Common myeloid progenitor, CD34-positive (primary cell): ENCODE measurements around the gene MRPL54. TPM values are rescaled to one million over a fixed set of nuclear protein-coding genes. Genes with fewer than 3 reads are reported as not detected.

Experiments
- CTCF ChIA-PET: fragments of 350-600 bp; sonication (Branson Sonifier 250); formaldehyde crosslinking; loops from one replicate; lab custom pipeline; 2021; ENCODE audit warnings: antibody characterized with exemption; lab: Charles Lee
- POLR2A ChIA-PET: fragments of 350-600 bp; sonication (Branson Sonifier 250); formaldehyde crosslinking; loops from one replicate; lab custom pipeline; 2021; ENCODE audit warnings: antibody characterized with exemption; lab: Charles Lee
- DNase-seq, 3 donors: peaks; one replicate each; pipeline versions ENCODE4 v3.0.0 to v3.0.0-alpha.2; 2013
- H3K27ac ChIP-seq, 2 experiments: 1 replicate in 1 of 2; 2 replicates in 1 of 2; pipeline ENCODE4 v1.7.0; 2013; ENCODE audit warnings: inconsistent platforms in 2 of 2, low read length in 2 of 2, mild to moderate bottlenecking in 2 of 2, low read depth in 1 of 2, moderate library complexity in 1 of 2; ENCODE audit not compliant: severe bottlenecking in 2 of 2, insufficient read depth in 1 of 2, poor library complexity in 1 of 2
- H3K27me3 ChIP-seq, 5 experiments: replicated peaks in 2 of 5; 1 replicate in 3 of 5; 2 replicates in 2 of 5; pipeline versions ENCODE4 v1.6.1 to v1.7.0; 2013; ENCODE audit warnings: low read length in 4 of 5, mild to moderate bottlenecking in 2 of 5, moderate library complexity in 2 of 5, inconsistent platforms in 1 of 5; ENCODE audit not compliant: insufficient read depth in 5 of 5, control insufficient read depth in 4 of 5
- H3K36me3 ChIP-seq, 4 experiments: 1 replicate in 2 of 4; 2 replicates in 2 of 4; pipeline versions ENCODE4 v1.6.1 to v1.7.0; 2013; ENCODE audit warnings: low read length in 3 of 4, control low read depth in 1 of 4, mild to moderate bottlenecking in 1 of 4; ENCODE audit not compliant: control insufficient read depth in 4 of 4, insufficient read depth in 4 of 4
- H3K4me1 ChIP-seq, 4 experiments: 1 replicate in 3 of 4; 2 replicates in 1 of 4; pipeline versions ENCODE4 v1.6.1 to v1.7.1; 2013; ENCODE audit warnings: low read length in 3 of 4, mild to moderate bottlenecking in 3 of 4, control low read depth in 1 of 4, inconsistent platforms in 1 of 4, moderate library complexity in 1 of 4; ENCODE audit not compliant: control insufficient read depth in 4 of 4, insufficient read depth in 4 of 4; ENCODE audit errors: control extremely low read depth in 1 of 4
- H3K4me3 ChIP-seq, 7 experiments: 1 replicate in 4 of 7; 2 replicates in 3 of 7; pipeline versions ENCODE4 v1.5.1 to v1.7.0; 2013; ENCODE audit warnings: mild to moderate bottlenecking in 7 of 7, low read length in 6 of 7, moderate library complexity in 6 of 7, inconsistent platforms in 2 of 7, low read depth in 2 of 7, control low read depth in 1 of 7; ENCODE audit not compliant: insufficient read depth in 4 of 7, control insufficient read depth in 1 of 7; ENCODE audit errors: extremely low read depth in 1 of 7
- H3K9me3 ChIP-seq, 5 experiments: 1 replicate in 4 of 5; 2 replicates in 1 of 5; pipeline versions ENCODE4 v1.6.1 to v1.7.1; 2013; ENCODE audit warnings: low read length in 4 of 5, mild to moderate bottlenecking in 2 of 5, inconsistent platforms in 1 of 5, low read depth in 1 of 5, moderate library complexity in 1 of 5; ENCODE audit not compliant: control insufficient read depth in 4 of 5, insufficient read depth in 2 of 5; ENCODE audit errors: control extremely low read depth in 1 of 5
- WGBS: methylation state at CpG from one replicate; pipeline ENCODE4 v1.1.5; 2013; ENCODE audit not compliant: insufficient coverage; 5-methylcytosine and 5-hydroxymethylcytosine counted together
- polyA plus RNA-seq: library from polyadenylated mRNA; unstranded; fragments of 120-200 nt; gene quantifications from one replicate; pipeline ENCODE4 v1.2.1, GENCODE V29; 2013

The MRPL54 gene
- 47.7 TPM for polyA plus RNA-seq

DNA sequence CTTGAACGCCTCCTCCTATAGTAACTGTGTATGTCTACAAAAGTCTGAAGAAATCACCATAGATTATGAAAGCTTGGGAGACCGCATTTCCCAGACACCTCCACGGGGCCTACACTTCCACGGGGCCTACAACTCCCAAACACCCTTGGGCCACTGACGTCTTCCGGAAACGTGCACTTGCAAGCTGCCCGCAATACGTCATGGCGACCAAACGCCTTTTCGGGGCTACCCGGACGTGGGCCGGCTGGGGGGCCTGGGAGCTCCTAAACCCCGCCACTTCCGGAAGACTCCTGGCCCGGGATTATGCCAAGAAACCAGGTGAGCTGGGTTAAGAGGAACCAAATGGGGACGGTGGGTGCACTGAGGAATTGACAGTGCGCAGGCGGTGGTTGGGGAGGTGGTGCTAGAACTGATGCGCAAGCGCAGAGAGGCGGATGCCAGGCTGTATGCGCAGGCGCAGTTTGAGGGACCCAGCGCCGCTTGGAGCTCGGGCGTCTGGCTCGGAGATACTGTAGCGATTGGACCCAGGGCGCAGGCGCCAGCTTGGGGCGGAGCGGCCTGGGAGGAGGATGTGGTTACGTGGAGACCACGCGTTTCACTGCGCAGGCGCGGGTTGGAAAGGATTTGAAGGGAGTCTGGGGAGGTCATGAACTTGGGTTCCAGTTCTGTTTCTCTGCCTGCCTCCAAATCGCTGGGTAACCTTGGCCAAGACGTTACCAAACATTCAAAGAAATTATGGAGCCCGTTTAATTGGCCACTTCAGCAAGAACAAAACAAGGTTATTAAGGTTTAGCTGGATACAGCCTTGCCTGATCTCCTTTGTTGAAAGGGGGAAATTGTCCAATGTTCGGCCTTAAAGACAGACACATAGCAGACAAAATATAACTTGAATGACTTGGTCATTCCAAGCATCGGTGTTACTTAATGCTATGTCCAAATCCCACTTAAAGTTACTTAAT, at the start of gene MRPL54:
Gene MRPL54, plus strand, starts transcription at position 182 of the 959 bp plus-strand sequence. Its CDS starts 19 bp downstream, at position 201.
- no peaks in the 10 kb centered on the region for H3K27me3 ChIP-seq
- no peaks in the 10 kb centered on the region for H3K9me3 ChIP-seq
- peak within 1 kb of the TSS; percentile 80 to 97 (median 92) for H3K4me3 ChIP-seq
- peak; percentile 99 for DNase-seq
- ChIA-PET POLR2A (interaction anchor here (0.6 to 1.4 kb wide), 7 partner anchors 8 to 223 kb away, joined by 3 to 10 read pairs (median 3); partner anchors contain the start of gene EEF2), CTCF (interaction anchor here (0.6 to 2.7 kb wide), 16 partner anchors 9 to 223 kb away, joined by 3 to 14 read pairs (median 3); partner anchors contain the start of genes EEF2 and RAX2)
- H3K4me1 ChIP-seq = peaks cover 4 to 20% (median 15%) of the 10 kb centered on the region in 4 experiments
- H3K27ac ChIP-seq = peak within 1 kb of the TSS; percentile 99 to 100
- peaks cover 0 to 36% (median 26%) of the 10 kb centered on the region in 4 experiments for H3K36me3 ChIP-seq
- WGBS = 1% methylated on average over 32 of the region's 47 CpGs

DNA sequence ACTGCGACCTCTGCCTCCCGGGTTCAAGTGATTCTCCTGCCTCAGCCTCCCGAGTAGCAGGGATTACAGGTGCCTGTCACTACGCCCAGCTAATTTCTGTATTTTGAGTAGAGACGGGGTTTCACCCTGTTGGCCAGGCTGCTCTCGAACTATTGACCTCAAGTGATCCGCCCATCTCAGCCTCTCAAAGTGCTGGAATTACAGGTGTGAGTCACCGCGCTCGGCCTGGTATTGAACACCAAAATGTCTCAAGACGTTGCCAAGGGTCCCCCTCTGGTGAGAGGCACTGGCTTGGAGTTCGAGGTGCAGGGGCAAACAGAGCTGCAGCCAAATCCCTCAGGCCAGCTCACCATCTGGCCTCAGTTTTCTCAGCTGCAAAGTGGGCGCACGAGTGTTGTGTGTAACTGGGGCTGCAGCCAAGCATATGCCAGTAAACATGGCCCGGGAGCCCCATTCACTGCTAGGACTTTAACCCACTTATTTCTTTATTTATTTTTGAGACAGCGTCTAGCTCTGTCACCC, 46.3 kb upstream of the MRPL54 start:
- no peak for DNase-seq
- Histone ChIP-seq H3K27ac (no peak overlapping the region), H3K9me3 (no peaks in the 10 kb centered on the region), H3K27me3 (peaks cover 0 to 16% (median 7%) of the 10 kb centered on the region in 5 experiments), H3K4me3 (no peak overlapping the region), H3K36me3 (no peaks in the 10 kb centered on the region), H3K4me1 (peaks cover 0 to 8% (median 7%) of the 10 kb centered on the region in 4 experiments)
- WGBS = 94% methylated on average over 16 of the region's 16 CpGs
- POLR2A ChIA-PET = interaction anchor here (0.6 kb wide), 1 partner anchor 88 kb away, joined by 3 read pairs; no protein-coding TSS in a partner anchor
- CTCF ChIA-PET = interaction anchor here (1.5 kb wide), 1 partner anchor 19 kb away, joined by 3 read pairs; no protein-coding TSS in a partner anchor

DNA sequence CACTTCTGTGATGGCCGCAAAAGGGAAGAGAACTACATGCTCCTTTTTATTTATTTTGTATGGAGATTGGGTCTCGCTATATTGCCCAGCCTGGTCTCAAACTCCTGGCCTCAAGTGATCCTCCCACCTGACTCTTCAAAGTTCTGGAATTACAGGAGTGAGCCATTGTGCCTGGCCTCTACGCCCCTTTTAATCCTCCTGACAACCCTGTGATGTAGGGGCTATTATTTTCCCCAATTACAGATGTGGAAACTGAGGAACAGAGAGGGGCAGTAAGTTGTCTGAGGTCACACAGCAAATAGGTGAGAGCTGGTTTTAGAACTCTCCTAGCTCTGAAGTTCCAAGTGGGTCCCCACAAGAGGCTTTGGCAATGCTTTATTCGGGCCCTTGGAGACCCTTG, 42.6 kb upstream of the MRPL54 start:
- peaks cover 0 to 10% (median 9%) of the 10 kb centered on the region in 4 experiments for H3K4me1 ChIP-seq
- no peaks in the 10 kb centered on the region for H3K9me3 ChIP-seq
- WGBS = 90% methylated on average over 3 of the region's 4 CpGs
- H3K27ac ChIP-seq = no peak overlapping the region
- no peaks in the 10 kb centered on the region for H3K36me3 ChIP-seq
- peaks cover 2 to 45% (median 14%) of the 10 kb centered on the region in 5 experiments for H3K27me3 ChIP-seq
- ChIA-PET POLR2A (interaction anchor here (0.7 kb wide), 1 partner anchor 281 kb away, joined by 3 read pairs; no protein-coding TSS in a partner anchor), CTCF (interaction anchor here (0.9 to 2.2 kb wide), 4 partner anchors 9 to 99 kb away, joined by 3 to 5 read pairs (median 4); partner anchors contain the start of gene MRPL54)
- DNase-seq = no peak
- no peak overlapping the region for H3K4me3 ChIP-seq

DNA sequence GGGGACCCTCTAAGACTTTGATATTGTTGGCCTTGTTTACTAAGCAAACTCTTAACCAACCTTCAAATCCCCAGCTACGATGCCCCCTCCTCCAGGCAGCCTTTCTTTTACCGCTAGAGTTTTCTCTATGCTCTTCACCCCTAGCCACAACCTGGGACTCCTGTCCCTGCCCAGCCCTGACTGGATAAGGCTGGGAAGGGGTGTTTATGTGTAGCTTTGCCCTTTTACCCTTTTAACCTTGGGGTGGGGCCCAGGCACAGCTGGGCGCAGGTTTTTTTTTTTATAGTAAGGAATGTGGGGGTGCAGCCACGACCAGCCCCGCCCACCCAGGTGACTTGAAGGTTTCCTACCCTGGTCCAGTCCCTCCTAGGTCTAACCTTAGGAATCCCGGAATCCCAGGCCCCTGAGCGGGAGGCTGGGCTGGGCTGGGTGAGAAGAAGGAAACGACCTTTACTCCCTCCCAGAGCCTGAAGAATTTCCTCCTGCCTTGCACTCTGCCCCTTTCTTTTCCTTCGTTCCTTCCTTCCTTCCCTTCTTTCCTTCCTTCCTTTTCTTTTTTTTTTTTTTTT, 42.0 kb upstream of the MRPL54 start:
- 36% methylated on average over 3 of the region's 9 CpGs for WGBS
- POLR2A ChIA-PET = interaction anchor here (0.7 kb wide), 1 partner anchor 280 kb away, joined by 3 read pairs; no protein-coding TSS in a partner anchor

DNA sequence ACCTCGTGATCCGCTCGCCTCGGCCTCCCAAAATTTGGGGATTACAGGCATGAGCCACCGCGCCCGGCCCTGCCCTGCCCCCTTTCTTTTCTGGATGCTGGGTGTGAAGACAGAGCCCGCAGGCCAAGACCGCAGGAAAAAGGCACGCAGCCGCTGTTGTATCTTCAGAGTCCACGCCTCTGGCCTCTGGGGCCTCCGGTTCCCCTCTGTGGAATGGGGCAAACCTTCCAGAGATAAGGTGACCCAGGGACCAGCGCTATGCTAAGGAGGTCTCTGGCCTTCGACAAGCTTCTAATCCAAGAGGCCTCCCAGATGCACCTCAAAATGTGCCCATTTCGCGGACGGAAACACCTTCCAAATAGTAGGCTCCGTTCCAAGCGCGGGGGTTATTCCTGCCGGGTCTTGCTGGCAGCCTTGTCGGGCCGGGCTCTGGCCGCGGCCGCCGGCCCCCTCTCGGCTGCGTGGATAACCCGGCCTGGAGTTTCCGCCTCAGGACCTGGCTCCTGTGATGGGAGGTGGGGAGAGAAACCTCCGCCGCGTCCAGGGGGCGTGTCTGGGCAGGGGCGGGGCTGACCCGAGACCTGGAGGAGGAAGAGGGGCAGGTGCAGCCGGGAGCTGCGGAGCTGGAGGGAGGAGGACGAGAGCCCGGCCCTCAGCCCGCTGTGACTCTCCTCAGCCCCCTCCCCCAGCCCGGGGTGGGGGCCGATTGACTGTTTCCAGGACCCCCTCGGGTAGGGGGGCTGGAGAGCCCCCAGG, 41.2 kb upstream of the MRPL54 start:
- H3K36me3 ChIP-seq = no peaks in the 10 kb centered on the region
- ChIA-PET POLR2A (interaction anchor here (0.7 kb wide), 1 partner anchor 54 kb away, joined by 3 read pairs; no protein-coding TSS in a partner anchor), CTCF (interaction anchor here (1.2 to 1.7 kb wide), 2 partner anchors 9 to 12 kb away, joined by 4 to 5 read pairs; no protein-coding TSS in a partner anchor)
- H3K4me1 ChIP-seq = peaks cover 0 to 10% (median 9%) of the 10 kb centered on the region in 4 experiments
- no peak overlapping the region for H3K27ac ChIP-seq
- peak; percentile 88 to 94 (median 94) for DNase-seq
- peaks cover 2 to 48% (median 14%) of the 10 kb centered on the region in 5 experiments for H3K27me3 ChIP-seq
- peak overlapping the region in 3 of 7 experiments; percentile 19 to 58 (median 53) for H3K4me3 ChIP-seq
- 31% methylated on average over 26 of the region's 46 CpGs for WGBS
- H3K9me3 ChIP-seq = no peaks in the 10 kb centered on the region

More for the DNA sequence above, 42.0 kb upstream of the MRPL54 start:
- Histone ChIP-seq H3K4me1 (peaks cover 0 to 10% (median 9%) of the 10 kb centered on the region in 4 experiments), H3K27ac (no peak overlapping the region), H3K9me3 (no peaks in the 10 kb centered on the region), H3K27me3 (peaks cover 2 to 48% (median 14%) of the 10 kb centered on the region in 5 experiments), H3K36me3 (no peaks in the 10 kb centered on the region), H3K4me3 (no peak overlapping the region)
- CTCF ChIA-PET = interaction anchor here (0.9 to 2.2 kb wide), 4 partner anchors 10 to 98 kb away, joined by 3 to 5 read pairs (median 4); partner anchors contain the start of gene MRPL54
- DNase-seq = no peak
